ENCODE measurements around the gene FOXD1. TPM values are rescaled to one million over a fixed set of nuclear protein-coding genes. Genes with fewer than 3 reads are reported as not detected.
"Not testable (repeated sequence)": the region's sequence is repeated elsewhere in the genome, so short reads cannot be mapped to it uniquely, and the experiment has no call there.

The FOXD1 gene
- total RNA-seq, 4 donors from 2014 or later: 0.33 to 0.49 (median 0.41) TPM; not detected in 1

- Histone ChIP-seq H3K4me3 (no peak overlapping the region), H3K27ac (no peak overlapping the region), H3K27me3 (peaks cover 0 to 6% (median 0%) of the 10 kb centered on the region in 3 donors), H3K36me3 (no peaks in the 10 kb centered on the region), H3K4me1 (no peaks in the 10 kb centered on the region), H3K9me3 (no peaks in the 10 kb centered on the region)
- TF ChIP-seq POLR2A (IDR thresholded peaks at IDR 0.05): no peak
- TF ChIP-seq, protein P1, sequence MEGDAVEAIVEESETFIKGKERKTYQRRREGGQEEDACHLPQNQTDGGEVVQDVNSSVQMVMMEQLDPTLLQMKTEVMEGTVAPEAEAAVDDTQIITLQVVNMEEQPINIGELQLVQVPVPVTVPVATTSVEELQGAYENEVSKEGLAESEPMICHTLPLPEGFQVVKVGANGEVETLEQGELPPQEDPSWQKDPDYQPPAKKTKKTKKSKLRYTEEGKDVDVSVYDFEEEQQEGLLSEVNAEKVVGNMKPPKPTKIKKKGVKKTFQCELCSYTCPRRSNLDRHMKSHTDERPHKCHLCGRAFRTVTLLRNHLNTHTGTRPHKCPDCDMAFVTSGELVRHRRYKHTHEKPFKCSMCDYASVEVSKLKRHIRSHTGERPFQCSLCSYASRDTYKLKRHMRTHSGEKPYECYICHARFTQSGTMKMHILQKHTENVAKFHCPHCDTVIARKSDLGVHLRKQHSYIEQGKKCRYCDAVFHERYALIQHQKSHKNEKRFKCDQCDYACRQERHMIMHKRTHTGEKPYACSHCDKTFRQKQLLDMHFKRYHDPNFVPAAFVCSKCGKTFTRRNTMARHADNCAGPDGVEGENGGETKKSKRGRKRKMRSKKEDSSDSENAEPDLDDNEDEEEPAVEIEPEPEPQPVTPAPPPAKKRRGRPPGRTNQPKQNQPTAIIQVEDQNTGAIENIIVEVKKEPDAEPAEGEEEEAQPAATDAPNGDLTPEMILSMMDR (IDR thresholded peaks at IDR 0.05 in 4 of 5, conservative IDR thresholded peaks at IDR 0.05 in 1 of 5): no peak
- no peak for ATAC-seq
- intact Hi-C loops (cut with DNase I; ENCODE audit: low total_unique reads) (no loop called here), in situ Hi-C loops (cut with MboI; ENCODE audit: low sequenced_read_pairs in 4 of 4) (no loop called here)
- DNase-seq: no peak
Measured at GRCh38 chr5:73487815-73488214, 39.2 kb upstream of the FOXD1 start.

GRCh38 chr5:73487257-73487656, 38.7 kb upstream of the FOXD1 start:
- H3K27me3 ChIP-seq; ATAC-seq; H3K4me3 ChIP-seq; DNase-seq; in situ Hi-C loops (cut with MboI; ENCODE audit: low sequenced_read_pairs in 4 of 4); H3K4me1 ChIP-seq; H3K36me3 ChIP-seq; H3K27ac ChIP-seq; H3K9me3 ChIP-seq; intact Hi-C loops (cut with DNase I; ENCODE audit: low total_unique reads): not testable (repeated sequence)

DNA sequence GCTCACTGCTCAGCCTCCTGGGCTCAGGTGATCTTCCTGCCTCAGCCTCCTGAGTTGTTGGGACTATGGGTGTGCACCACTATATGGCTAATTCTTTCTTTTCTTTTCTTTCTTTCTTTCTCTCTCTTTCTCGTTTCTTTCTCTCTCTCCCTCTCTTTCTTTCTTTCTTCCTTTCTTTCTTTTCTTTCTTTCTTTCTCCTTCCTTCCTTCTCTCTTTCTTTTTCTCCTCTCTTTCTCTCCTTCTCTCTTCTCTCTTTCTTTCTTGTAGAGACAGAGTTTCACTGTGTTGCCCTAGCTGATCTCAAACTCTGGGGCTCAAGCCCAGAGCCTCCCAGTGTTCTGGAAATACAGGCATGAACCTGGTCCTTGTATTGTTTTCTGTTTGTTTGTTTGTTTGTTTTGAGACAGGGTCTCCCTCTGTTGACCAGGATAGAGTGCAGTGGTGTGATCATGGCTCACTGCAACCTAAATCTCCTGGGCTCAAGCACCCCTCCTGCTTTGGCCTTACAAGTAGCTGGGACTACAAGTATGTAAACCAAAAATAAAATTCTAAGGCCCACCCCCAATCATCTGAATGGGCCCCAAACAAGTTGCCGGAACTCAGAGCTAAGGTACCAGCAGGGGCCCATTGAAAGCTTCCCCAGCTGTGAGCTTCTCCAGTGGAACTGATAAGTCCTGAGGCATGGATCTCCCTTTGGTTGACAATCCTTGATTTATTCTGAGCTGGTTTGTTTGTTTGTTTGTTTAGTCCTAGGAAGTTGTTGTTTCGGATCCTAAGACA, 37.7 kb upstream of the FOXD1 start:
- H3K27me3 ChIP-seq: peaks cover 0 to 6% (median 0%) of the 10 kb centered on the region in 3 donors
- in situ Hi-C loops (cut with MboI; ENCODE audit: low sequenced_read_pairs in 4 of 4) (no loop called here), intact Hi-C loops (cut with DNase I; ENCODE audit: low total_unique reads) (no loop called here)
- TF ChIP-seq, protein P1 (IDR thresholded peaks at IDR 0.05 in 4 of 5, conservative IDR thresholded peaks at IDR 0.05 in 1 of 5): no peak
- no peak for TF ChIP-seq POLR2A (IDR thresholded peaks at IDR 0.05)
- H3K9me3 ChIP-seq: no peaks in the 10 kb centered on the region
- ATAC-seq (no peak), DNase-seq (no peak)
- H3K27ac ChIP-seq: no peak overlapping the region
- H3K4me3 ChIP-seq: no peak overlapping the region
- no peaks in the 10 kb centered on the region for H3K36me3 ChIP-seq
- no peaks in the 10 kb centered on the region for H3K4me1 ChIP-seq

DNA sequence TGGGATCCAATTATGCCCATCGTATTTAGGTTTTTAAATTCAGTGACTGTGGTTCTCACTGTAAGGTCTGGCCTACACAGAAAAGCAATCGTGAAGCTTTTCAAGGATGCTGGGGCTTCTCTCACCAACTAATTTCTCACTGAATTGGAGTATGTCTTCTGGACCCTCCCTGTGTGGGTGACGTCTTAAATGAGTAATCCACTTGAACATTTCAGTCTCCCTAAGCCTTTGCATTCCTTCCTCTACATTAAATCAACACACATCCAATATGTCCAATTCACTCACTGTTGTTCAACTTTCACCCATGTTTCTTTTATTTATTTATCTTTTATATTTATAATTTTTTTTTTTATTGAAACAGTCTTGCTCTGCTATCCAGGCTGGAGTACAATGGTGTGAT, 37.1 kb upstream of the FOXD1 start:
- TF ChIP-seq, protein P1 (IDR thresholded peaks at IDR 0.05 in 4 of 5, conservative IDR thresholded peaks at IDR 0.05 in 1 of 5): no peak
- TF ChIP-seq POLR2A (IDR thresholded peaks at IDR 0.05): no peak
- no peak overlapping the region for H3K27ac ChIP-seq
- intact Hi-C loops (cut with DNase I; ENCODE audit: low total_unique reads): no loop called here
- in situ Hi-C loops (cut with MboI; ENCODE audit: low sequenced_read_pairs in 4 of 4): no loop called here
- H3K27me3 ChIP-seq: no peaks in the 10 kb centered on the region
- DNase-seq (no peak), ATAC-seq (no peak)
- H3K4me1 ChIP-seq: no peaks in the 10 kb centered on the region
- no peaks in the 10 kb centered on the region for H3K9me3 ChIP-seq
- no peaks in the 10 kb centered on the region for H3K36me3 ChIP-seq
- no peak overlapping the region for H3K4me3 ChIP-seq

GRCh38 chr5:73484511-73484910, 35.9 kb upstream of the FOXD1 start:
- ATAC-seq: no peak
- Histone ChIP-seq H3K4me1 (no peaks in the 10 kb centered on the region), H3K36me3 (no peaks in the 10 kb centered on the region), H3K27me3 (no peaks in the 10 kb centered on the region), H3K27ac (no peak overlapping the region), H3K4me3 (no peak overlapping the region), H3K9me3 (no peaks in the 10 kb centered on the region)
- no peak for TF ChIP-seq POLR2A (IDR thresholded peaks at IDR 0.05)
- TF ChIP-seq, protein P1 (IDR thresholded peaks at IDR 0.05 in 4 of 5, conservative IDR thresholded peaks at IDR 0.05 in 1 of 5): no peak
- intact Hi-C loops (cut with DNase I; ENCODE audit: low total_unique reads): no loop called here
- DNase-seq: no peak
- in situ Hi-C loops (cut with MboI; ENCODE audit: low sequenced_read_pairs in 4 of 4): no loop called here
